HepG2 (cell line): Measurements from ENCODE around the gene MVP. TPM values are rescaled to one million over a fixed set of nuclear protein-coding genes. Genes with fewer than 3 reads are reported as not detected.

Experiments used
- HCFC1 ChIP-seq: fragments of 150-350 bp; IDR thresholded peaks from 2 replicates; pipeline ENCODE4 v1.6.1; 2014; ENCODE audit warnings: low read depth, low read length
- KDM5B ChIP-seq: sonication (generic); formaldehyde crosslinking; IDR thresholded peaks from 2 replicates; pipeline ENCODE4 v1.4.0; 2020; ENCODE audit warnings: missing genetic modification reagents, mild to moderate bottlenecking, borderline replicate concordance
- MEF2D ChIP-seq: sonication (generic); formaldehyde crosslinking; IDR thresholded peaks from 2 replicates; pipeline ENCODE4 v1.5.1; 2020; ENCODE audit warnings: mild to moderate bottlenecking, missing genetic modification reagents
- NCOR1 ChIP-seq: fragments of 200-600 bp; sonication (generic); IDR thresholded peaks from 2 replicates; pipeline ENCODE4 v1.7.0; 2017; ENCODE audit warnings: antibody characterized with exemption, low read length, borderline replicate concordance
- PHF21A ChIP-seq: sonication (generic); formaldehyde crosslinking; IDR thresholded peaks from 2 replicates; pipeline ENCODE4 v1.5.0; 2020; ENCODE audit warnings: mild to moderate bottlenecking, missing genetic modification reagents
- POLR2AphosphoS2 ChIP-seq: IDR thresholded peaks from 2 replicates; pipeline ENCODE4 v1.6.1; 2011; ENCODE audit warnings: low read depth, low read length, improper control_type of control experiment
- PRPF4 ChIP-seq: fragments of 200-400 bp; formaldehyde crosslinking; IDR thresholded peaks from 2 replicates; pipeline ENCODE4 v1.6.1; 2016; ENCODE audit warnings: low read length, low read depth; ENCODE audit not compliant: poor library complexity, severe bottlenecking
- RERE ChIP-seq: IDR thresholded peaks from 2 replicates; pipeline ENCODE4 v1.6.1; 2016; ENCODE audit warnings: low read depth, missing genetic modification reagents, missing compliant biosample characterization
- SRY ChIP-seq: sonication (generic); formaldehyde crosslinking; IDR thresholded peaks from 2 replicates; pipeline ENCODE4 v1.8.0; 2022; ENCODE audit warnings: mild to moderate bottlenecking, missing genetic modification reagents
- ZNF367 ChIP-seq: sonication (generic); formaldehyde crosslinking; IDR thresholded peaks from 2 replicates; pipeline ENCODE4 v1.4.0; 2020; ENCODE audit warnings: missing genetic modification reagents, borderline replicate concordance
- ZNF564 ChIP-seq: sonication (generic); formaldehyde crosslinking; IDR thresholded peaks from 2 replicates; pipeline ENCODE4 v1.8.1; 2023; ENCODE audit warnings: mild to moderate bottlenecking, missing genetic modification reagents
- ZNF678 ChIP-seq: sonication (generic); formaldehyde crosslinking; IDR thresholded peaks from 2 replicates; pipeline ENCODE4 v1.4.0; 2020; ENCODE audit warnings: mild to moderate bottlenecking, missing genetic modification reagents
- ZNF777 ChIP-seq: sonication (generic); formaldehyde crosslinking; IDR thresholded peaks from 2 replicates; pipeline ENCODE4 v1.4.0; 2020; ENCODE audit warnings: missing genetic modification reagents
- ZNF879 ChIP-seq: sonication (generic); formaldehyde crosslinking; IDR thresholded peaks from 2 replicates; pipeline ENCODE4 v1.8.1; 2023; ENCODE audit warnings: missing genetic modification reagents
- polyA plus RNA-seq, 8 experiments: library from polyadenylated mRNA; depleted of rRNA in 3 of 8; stranded (reverse) in 7 of 8; unstranded in 1 of 8; fragments of >200 nt; fragmentation: Illumina TruSeq in 4 of 8; extraction: Trizol in 4 of 8; gene quantifications; 2 replicates each; pipeline versions ENCODE4 v1.2.1 to v1.2.3, GENCODE V29; 2011 to 2016; ENCODE audit warnings: low read depth in 4 of 8, missing spikeins in 1 of 8, mixed read lengths in 1 of 8; ENCODE audit not compliant: insufficient read depth in 1 of 8
- total RNA-seq, 5 experiments: library from RNA; depleted of rRNA; stranded (reverse); fragments of >200 nt; fragmentation: Illumina TruSeq; extraction: Trizol; gene quantifications; 2 replicates each; pipeline ENCODE4 v1.2.3, GENCODE V29; 2016; ENCODE audit warnings: low read depth in 1 of 5
- TF ChIP-seq, protein P1 (sequence below): sonication (generic); formaldehyde crosslinking; IDR thresholded peaks from 2 replicates; pipeline ENCODE4 v1.9.0; 2021; ENCODE audit warnings: mild to moderate bottlenecking, missing genetic modification reagents

MVP gene
- total and polyA plus RNA-seq, 2 of the 13 experiments (the other 11 are each of a cell fraction or from before 2014, with no cell fraction given), result 22.9 to 43.5 TPM

DNA sequence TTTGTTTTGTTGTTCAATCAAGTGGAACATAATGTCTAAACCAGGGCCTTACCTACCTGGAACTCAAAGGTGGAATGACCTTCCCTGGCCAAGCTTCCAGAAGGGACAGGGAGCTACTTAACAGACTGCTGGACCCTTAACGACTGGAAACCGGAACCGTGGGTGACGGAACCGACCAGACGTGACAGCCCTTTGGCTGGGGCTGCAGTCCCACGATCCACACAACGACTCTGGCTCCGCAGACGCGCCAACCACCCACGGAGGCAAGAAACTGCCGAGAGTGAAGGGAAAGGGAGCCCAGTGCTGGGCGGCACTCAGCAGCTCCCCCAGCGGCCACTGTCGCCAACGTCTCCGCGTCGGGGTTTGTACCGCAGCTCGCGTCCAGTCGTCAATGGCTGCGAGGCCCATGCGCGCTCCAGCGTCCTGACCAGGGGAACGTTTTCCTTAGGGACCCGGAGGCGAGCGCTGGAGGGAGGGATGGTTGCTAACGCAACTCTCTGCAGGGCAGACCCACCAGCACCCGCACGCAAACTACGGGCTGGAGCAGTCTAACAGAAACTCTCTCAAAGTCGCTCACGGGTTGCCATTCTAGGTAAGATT is 35.3 kb upstream of the MVP start (continued):
- TF ChIP-seq KDM5B (CRISPR knock-in tag), result peak; percentile 67; the same call in 1 of the 2 replicates
- TF ChIP-seq ZNF678 (CRISPR knock-in tag), result no peak
- no peak for TF ChIP-seq NCOR1
- TF ChIP-seq POLR2AphosphoS2, result no peak
- TF ChIP-seq ZNF367 (CRISPR knock-in tag), result no peak
- TF ChIP-seq, protein P1, sequence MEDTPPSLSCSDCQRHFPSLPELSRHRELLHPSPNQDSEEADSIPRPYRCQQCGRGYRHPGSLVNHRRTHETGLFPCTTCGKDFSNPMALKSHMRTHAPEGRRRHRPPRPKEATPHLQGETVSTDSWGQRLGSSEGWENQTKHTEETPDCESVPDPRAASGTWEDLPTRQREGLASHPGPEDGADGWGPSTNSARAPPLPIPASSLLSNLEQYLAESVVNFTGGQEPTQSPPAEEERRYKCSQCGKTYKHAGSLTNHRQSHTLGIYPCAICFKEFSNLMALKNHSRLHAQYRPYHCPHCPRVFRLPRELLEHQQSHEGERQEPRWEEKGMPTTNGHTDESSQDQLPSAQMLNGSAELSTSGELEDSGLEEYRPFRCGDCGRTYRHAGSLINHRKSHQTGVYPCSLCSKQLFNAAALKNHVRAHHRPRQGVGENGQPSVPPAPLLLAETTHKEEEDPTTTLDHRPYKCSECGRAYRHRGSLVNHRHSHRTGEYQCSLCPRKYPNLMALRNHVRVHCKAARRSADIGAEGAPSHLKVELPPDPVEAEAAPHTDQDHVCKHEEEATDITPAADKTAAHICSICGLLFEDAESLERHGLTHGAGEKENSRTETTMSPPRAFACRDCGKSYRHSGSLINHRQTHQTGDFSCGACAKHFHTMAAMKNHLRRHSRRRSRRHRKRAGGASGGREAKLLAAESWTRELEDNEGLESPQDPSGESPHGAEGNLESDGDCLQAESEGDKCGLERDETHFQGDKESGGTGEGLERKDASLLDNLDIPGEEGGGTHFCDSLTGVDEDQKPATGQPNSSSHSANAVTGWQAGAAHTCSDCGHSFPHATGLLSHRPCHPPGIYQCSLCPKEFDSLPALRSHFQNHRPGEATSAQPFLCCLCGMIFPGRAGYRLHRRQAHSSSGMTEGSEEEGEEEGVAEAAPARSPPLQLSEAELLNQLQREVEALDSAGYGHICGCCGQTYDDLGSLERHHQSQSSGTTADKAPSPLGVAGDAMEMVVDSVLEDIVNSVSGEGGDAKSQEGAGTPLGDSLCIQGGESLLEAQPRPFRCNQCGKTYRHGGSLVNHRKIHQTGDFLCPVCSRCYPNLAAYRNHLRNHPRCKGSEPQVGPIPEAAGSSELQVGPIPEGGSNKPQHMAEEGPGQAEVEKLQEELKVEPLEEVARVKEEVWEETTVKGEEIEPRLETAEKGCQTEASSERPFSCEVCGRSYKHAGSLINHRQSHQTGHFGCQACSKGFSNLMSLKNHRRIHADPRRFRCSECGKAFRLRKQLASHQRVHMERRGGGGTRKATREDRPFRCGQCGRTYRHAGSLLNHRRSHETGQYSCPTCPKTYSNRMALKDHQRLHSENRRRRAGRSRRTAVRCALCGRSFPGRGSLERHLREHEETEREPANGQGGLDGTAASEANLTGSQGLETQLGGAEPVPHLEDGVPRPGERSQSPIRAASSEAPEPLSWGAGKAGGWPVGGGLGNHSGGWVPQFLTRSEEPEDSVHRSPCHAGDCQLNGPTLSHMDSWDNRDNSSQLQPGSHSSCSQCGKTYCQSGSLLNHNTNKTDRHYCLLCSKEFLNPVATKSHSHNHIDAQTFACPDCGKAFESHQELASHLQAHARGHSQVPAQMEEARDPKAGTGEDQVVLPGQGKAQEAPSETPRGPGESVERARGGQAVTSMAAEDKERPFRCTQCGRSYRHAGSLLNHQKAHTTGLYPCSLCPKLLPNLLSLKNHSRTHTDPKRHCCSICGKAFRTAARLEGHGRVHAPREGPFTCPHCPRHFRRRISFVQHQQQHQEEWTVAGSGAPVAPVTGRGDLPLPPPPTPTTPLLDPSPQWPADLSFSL, result no peak
- 0 out of 2 replicates have a peak, but pooled peaks have one; percentile 56 for TF ChIP-seq RERE (CRISPR knock-in tag)
- TF ChIP-seq SRY (CRISPR knock-in tag), result 0 out of 2 replicates have a peak, but pooled peaks have one; percentile 62
- no peak for TF ChIP-seq PRPF4
- TF ChIP-seq ZNF777, result peak; percentile 60; the same call in 1 of the 2 replicates
- no peak; the same call in 1 of the 2 replicates for TF ChIP-seq PHF21A (CRISPR knock-in tag)
- TF ChIP-seq HCFC1, result no peak; the same call in 1 of the 2 replicates
- no peak for TF ChIP-seq ZNF879 (CRISPR knock-in tag)
- TF ChIP-seq MEF2D (CRISPR knock-in tag), result 0 out of 2 replicates have a peak, but pooled peaks have one; percentile 28
- TF ChIP-seq ZNF564 (CRISPR knock-in tag), result no peak
